Lower leg skin (tissue), 4 donors: ENCODE data around the gene ITM2B. TPM values are rescaled to one million over a fixed set of nuclear protein-coding genes. Genes with fewer than 3 reads are reported as not detected.

Source experiments
- DNase-seq, 2 donors: peaks; one replicate each; pipeline ENCODE4 v3.0.0-alpha.2; 2019; ENCODE audit warnings: low spot score in 2 of 2
- H3K4me3 ChIP-seq: fragments of 200-600 bp; sonication (generic); 2 replicates; pipeline ENCODE4 v1.5.1; 2017; ENCODE audit warnings: mild to moderate bottlenecking, low read depth; ENCODE audit not compliant: poor library complexity, severe bottlenecking
- CTCF ChIP-seq, 3 donors: fragments of 450-650 bp; IDR thresholded peaks; one replicate each; pipeline ENCODE4 v1.5.1; 2016; ENCODE audit warnings: antibody characterized with exemption in 3 of 3, mild to moderate bottlenecking in 3 of 3, moderate library complexity in 2 of 3
- POLR2A ChIP-seq, 2 donors: fragments of 450-650 bp; IDR thresholded peaks; one replicate each; pipeline ENCODE4 v1.6.1; 2016 to 2017; ENCODE audit warnings: antibody characterized with exemption in 2 of 2, mild to moderate bottlenecking in 1 of 2, moderate library complexity in 1 of 2
- WGBS, 2 donors: methylation state at CpG; one replicate each; pipeline ENCODE4 v1.1.5; 2018; 5-methylcytosine and 5-hydroxymethylcytosine counted together
- intact Hi-C: fragments of 100-400 bp; cut with DNase I; formaldehyde crosslinking; loops from one replicate; pipeline ENCODE4 v1.15.0; 2023; ENCODE audit warnings: low total_unique reads
- total RNA-seq, 4 donors: library from RNA; depleted of rRNA; stranded (reverse); fragments of >200 nt; gene quantifications; one replicate each; pipeline ENCODE4 v1.1.0, GENCODE V29; 2016

The ITM2B gene
- total RNA-seq, 4 donors from 2014 or later = 749 to 856 (median 792) TPM

GRCh38 chr13:48275507-48275906 is 42.5 kb downstream of the ITM2B start:
- TF ChIP-seq CTCF (IDR thresholded peaks at IDR 0.05) = no peak
- TF ChIP-seq POLR2A (IDR thresholded peaks at IDR 0.05) = no peak
- intact Hi-C loops = no loop called here
- H3K4me3 ChIP-seq = no peak overlapping the region
- 73% methylated on average over 4 of the region's 4 CpGs for WGBS, 2 donors
- DNase-seq = no peak

- no peak for DNase-seq
- TF ChIP-seq CTCF (IDR thresholded peaks at IDR 0.05) = no peak
- H3K4me3 ChIP-seq = no peak overlapping the region
- intact Hi-C loops = no loop called here
- 47 to 49% methylated on average over 2 of the region's 2 CpGs for WGBS, 2 donors
Measured at GRCh38 chr13:48278806-48279205, 45.8 kb downstream of the ITM2B start.

- 73 to 74% methylated on average over 1 of the region's 1 CpG for WGBS, 2 donors
Measured at GRCh38 chr13:48281556-48281955, 48.5 kb downstream of the ITM2B start.

GRCh38 chr13:48291730-48292129 is 58.7 kb downstream of the ITM2B start:
- intact Hi-C loops = no loop called here
- H3K4me3 ChIP-seq = no peak overlapping the region
- no peak for DNase-seq
- no peak for TF ChIP-seq CTCF (IDR thresholded peaks at IDR 0.05)
- no peak for TF ChIP-seq POLR2A (IDR thresholded peaks at IDR 0.05)
- 37 to 44% methylated on average over 2 of the region's 2 CpGs for WGBS, 2 donors

More at GRCh38 chr13:48281556-48281955, 48.5 kb downstream of the ITM2B start:
- intact Hi-C loops = no loop called here
- no peak overlapping the region for H3K4me3 ChIP-seq
- TF ChIP-seq POLR2A (IDR thresholded peaks at IDR 0.05) (no peak), CTCF (IDR thresholded peaks at IDR 0.05) (no peak)
- no peak for DNase-seq

- intact Hi-C loops = no loop called here
- H3K4me3 ChIP-seq = no peak overlapping the region
- no peak for DNase-seq
- no peak for TF ChIP-seq POLR2A (IDR thresholded peaks at IDR 0.05)
- TF ChIP-seq CTCF (IDR thresholded peaks at IDR 0.05) = no peak
- 84% methylated on average over 4 of the region's 4 CpGs for WGBS, 2 donors
Measured at GRCh38 chr13:48292650-48293049, 59.6 kb downstream of the ITM2B start.

- WGBS, 2 donors = 92 to 94% methylated on average over 2 of the region's 2 CpGs
- intact Hi-C loops = no loop called here
- DNase-seq = no peak
- no peak for TF ChIP-seq POLR2A (IDR thresholded peaks at IDR 0.05)
- no peak for TF ChIP-seq CTCF (IDR thresholded peaks at IDR 0.05)
- H3K4me3 ChIP-seq = no peak overlapping the region
Measured at GRCh38 chr13:48294653-48295052, 61.6 kb downstream of the ITM2B start.
